Stimulated activated memory B cell treated with anti-CD40 and anti-IgM and Interleukin-4, amounts not matched to agents 10 μg/mL and 1 μg/mL and 100 μg/mL, for 72 hours (primary cell): ENCODE measurements around the gene SPINT2.

Experiments
- ATAC-seq: fragments of 150-1000 bp; cut with Tn5 transposase; 2 replicates; pipeline ENCODE4 v1.10.0; 2021
- H3K27ac Mint-ChIP-seq: one replicate; pipeline ENCODE4 v1.8.0; 2022; ENCODE audit warnings: mild to moderate bottlenecking, mixed read lengths
- H3K27me3 Mint-ChIP-seq: one replicate; pipeline ENCODE4 v1.8.0; 2022; ENCODE audit warnings: mixed read lengths
- H3K36me3 Mint-ChIP-seq: one replicate; pipeline ENCODE4 v1.8.0; 2022; ENCODE audit warnings: mixed read lengths
- H3K4me1 Mint-ChIP-seq: one replicate; pipeline ENCODE4 v1.8.0; 2022; ENCODE audit warnings: mixed read lengths
- H3K4me3 Mint-ChIP-seq: one replicate; pipeline ENCODE4 v1.8.0; 2022; ENCODE audit warnings: mild to moderate bottlenecking, moderate library complexity, mixed read lengths
- H3K9me3 Mint-ChIP-seq: one replicate; pipeline ENCODE4 v1.8.0; 2022; ENCODE audit warnings: mixed read lengths

SPINT2 gene

DNA sequence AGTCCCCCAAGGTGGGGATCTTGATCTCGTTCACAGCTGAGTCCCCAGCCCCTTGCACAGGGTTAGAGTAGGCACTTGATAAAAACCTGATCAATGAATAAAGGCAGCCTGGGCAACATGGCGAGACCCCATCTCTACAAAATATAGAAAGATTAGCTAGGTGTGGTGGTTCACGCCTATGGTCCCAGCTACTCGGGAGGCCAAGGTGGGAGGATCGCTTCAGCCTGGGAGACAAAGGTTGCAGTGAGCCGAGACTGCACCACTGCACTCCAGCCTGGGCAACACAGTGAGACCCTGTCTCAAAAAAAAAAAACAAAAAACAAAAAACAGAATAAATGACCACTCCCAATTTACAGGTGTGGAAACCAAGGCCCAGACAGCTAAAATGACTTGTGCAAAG lies 46.6 kb downstream of the SPINT2 start:
- H3K27me3 Mint-ChIP-seq: no peaks in the 10 kb centered on the region
- H3K36me3 Mint-ChIP-seq: peaks cover 55% of the 10 kb centered on the region

DNA sequence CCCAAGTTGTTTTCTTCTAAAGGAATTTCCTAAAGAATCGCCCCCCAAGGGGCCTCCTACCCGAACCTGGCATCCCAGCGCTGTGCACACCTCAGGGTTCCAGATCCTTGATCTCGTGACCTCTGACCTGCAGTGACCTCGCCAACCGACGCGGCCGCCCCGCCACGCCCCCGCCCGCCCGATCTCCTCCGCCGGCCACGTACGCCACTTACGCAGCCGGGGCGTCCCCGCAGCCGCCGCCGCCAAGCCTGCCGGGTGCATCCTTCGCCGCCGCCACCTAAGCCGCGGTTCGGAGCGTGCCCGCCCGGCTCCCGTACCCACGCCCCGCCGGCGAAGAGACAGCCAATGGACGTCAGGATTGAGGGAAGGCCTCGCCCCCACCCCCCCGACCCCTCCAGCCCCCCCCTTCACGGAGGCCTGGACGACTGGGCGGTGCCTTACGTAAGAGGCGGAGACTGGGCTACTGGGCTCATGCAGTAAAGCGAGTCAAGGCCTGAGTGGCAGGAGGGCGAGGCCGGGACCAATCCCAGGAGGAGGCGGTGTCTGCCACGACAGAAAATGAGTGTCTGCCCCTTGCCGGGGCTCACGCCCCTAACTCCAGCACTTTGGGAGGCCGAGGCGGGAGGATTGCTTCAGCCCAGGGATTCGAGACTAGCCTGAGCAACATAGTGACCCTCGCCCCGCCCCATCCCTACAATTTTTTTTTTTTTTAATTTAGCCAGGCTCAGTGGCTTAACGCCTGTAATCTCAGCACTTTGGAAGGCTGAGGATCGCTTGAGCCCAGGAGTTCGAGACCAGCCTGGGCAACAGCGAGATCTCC lies 51.5 kb downstream of the SPINT2 start, which contains the start of gene YIF1B:
Gene YIF1B, minus strand, starts transcription at position 291 of the 820 bp plus-strand sequence. Its CDS starts 30 bp downstream, at position 261.
- Mint-ChIP-seq H3K36me3 (peaks cover 8% of the 10 kb centered on the region), H3K27ac (peak within 1 kb of the TSS; percentile 72), H3K4me1 (peaks cover 73% of the 10 kb centered on the region), H3K27me3 (no peaks in the 10 kb centered on the region), H3K9me3 (peaks cover 3% of the 10 kb centered on the region), H3K4me3 (peak within 1 kb of the TSS; percentile 82)
- ATAC-seq: peak; percentile 96

More for the DNA sequence above, 46.6 kb downstream of the SPINT2 start:
- Mint-ChIP-seq H3K4me3 (no peak overlapping the region), H3K9me3 (peaks cover 13% of the 10 kb centered on the region), H3K4me1 (peaks cover 55% of the 10 kb centered on the region), H3K27ac (peak overlapping the region; percentile 5)
- no peak for ATAC-seq

DNA sequence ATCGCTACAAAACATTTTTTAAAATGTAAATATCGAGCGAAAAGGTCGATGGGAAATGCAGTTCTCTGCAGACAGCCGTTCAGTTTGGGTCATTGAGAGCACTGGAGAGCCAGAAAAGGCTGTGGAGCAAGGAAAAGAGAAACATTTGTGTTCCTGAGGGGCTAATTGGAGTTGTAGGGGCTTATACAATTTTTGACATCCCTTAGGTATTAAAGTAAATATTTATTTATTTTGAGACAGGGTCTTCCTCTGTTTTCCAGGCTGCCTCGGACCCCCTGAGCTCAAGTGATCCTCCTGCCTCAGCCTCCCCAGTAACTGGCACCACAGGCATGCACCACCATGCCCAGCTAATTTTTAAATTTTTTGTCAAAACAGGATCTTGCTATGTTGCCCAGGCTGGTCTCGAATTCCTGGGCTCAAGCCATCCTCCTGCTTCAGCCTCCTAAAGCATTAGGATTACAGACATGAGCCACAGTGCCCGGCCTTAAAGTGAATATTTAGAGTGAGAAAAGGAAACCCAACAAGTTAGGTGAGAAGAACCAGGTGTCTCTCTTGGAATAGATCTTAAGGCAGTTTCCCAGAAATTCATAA lies 52.2 kb downstream of the SPINT2 start:
- Mint-ChIP-seq H3K4me1 (peaks cover 75% of the 10 kb centered on the region), H3K27me3 (no peaks in the 10 kb centered on the region), H3K36me3 (peaks cover 6% of the 10 kb centered on the region), H3K4me3 (peak overlapping the region; percentile 82), H3K9me3 (peaks cover 3% of the 10 kb centered on the region), H3K27ac (peak overlapping the region; percentile 72)
- ATAC-seq: peak; percentile 1

DNA sequence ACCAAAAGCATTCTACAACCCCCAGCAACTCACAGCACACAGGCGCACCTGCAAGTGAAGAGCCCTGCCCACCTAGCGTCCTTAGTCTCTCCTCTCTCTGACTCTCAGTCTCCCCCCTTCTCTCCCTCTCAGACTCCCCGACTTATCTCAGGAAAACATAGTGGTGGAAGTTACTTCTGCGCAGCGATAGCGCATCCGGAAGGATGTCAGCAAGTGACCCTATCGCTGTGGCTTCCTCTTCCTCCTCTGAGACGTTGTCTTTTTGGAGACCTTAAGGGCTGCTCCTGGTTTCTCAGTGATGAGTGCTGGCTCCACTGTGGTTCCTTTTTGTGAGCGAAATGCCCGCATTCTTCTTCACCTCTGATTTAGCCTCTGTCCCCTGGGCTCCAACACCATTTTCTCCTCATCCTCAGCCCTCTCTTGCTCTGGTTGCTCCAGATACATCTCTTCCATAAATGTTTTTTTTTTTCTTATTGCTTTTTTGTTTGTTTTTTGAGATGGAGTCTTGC lies 52.8 kb downstream of the SPINT2 start:
- no peak for ATAC-seq
- Mint-ChIP-seq H3K27me3 (no peaks in the 10 kb centered on the region), H3K9me3 (peaks cover 3% of the 10 kb centered on the region), H3K4me3 (peak overlapping the region; percentile 81), H3K36me3 (peaks cover 6% of the 10 kb centered on the region), H3K4me1 (peaks cover 76% of the 10 kb centered on the region), H3K27ac (peak overlapping the region; percentile 72)

DNA sequence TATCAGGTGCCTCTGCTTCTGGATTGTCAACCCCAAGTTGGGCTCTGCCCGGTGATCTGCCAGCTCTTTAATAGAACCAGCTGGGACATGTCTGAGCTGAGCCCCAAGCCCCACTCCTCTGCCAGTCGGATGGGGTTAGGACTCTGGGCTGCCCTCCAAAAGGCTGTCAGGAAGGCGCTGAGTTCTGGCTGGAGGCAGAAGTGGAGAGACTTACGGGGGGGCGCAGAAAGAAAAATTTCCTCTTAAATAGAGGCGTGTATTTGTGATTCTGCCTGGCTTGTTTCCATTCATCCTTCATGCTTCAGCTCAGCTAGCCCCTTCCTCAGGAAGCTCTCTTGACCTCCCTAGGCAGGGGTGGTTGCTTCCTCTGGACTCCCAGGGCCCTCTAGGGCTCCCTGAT lies 54.3 kb downstream of the SPINT2 start:
- peaks cover 62% of the 10 kb centered on the region for H3K4me1 Mint-ChIP-seq

DNA sequence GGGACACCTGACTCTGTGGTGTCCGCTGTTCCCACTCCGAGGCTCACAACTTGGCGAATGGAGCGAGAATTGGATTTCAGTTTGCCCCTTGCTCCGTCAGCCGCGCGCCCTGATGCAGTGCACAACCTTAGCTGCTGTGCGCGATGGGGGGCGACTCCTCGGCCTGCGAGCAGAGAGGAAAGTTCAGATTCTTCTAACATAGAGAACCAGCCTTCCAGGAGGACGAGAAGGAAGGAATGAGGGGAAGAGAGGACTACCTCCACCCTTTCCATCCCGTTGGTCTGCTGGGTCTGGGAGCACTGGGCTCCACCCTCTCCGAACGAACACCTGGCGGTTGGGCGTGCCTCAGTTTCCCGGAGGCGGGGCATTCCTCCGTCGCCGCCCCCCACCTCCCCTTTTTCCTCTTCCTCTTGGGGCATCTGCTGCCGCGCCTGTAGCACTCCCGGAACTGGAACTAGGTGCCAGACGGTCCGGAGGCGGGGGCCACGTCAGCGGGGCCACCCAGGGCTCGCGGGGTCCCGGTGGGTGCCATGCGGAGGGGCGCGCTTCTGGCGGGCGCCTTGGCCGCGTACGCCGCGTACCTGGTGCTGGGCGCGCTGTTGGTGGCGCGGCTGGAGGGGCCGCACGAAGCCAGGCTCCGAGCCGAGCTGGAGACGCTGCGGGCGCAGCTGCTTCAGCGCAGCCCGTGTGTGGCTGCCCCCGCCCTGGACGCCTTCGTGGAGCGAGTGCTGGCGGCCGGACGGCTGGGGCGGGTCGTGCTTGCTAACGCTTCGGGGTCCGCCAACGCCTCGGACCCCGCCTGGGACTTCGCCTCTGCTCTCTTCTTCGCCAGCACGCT lies 55.3 kb downstream of the SPINT2 start, which contains the start of gene KCNK6:
Gene KCNK6, plus strand, starts transcription at position 425 of the 838 bp plus-strand sequence. Its CDS starts 106 bp downstream, at position 531.
- peak; percentile 27 for ATAC-seq
- Mint-ChIP-seq H3K9me3 (no peaks in the 10 kb centered on the region), H3K27ac (peak within 1 kb of the TSS; percentile 82), H3K4me3 (peak within 1 kb of the TSS; percentile 86), H3K36me3 (no peaks in the 10 kb centered on the region), H3K27me3 (no peaks in the 10 kb centered on the region), H3K4me1 (peaks cover 55% of the 10 kb centered on the region)

More for the DNA sequence above, 54.3 kb downstream of the SPINT2 start:
- H3K27me3 Mint-ChIP-seq: no peaks in the 10 kb centered on the region
- no peak overlapping the region for H3K27ac Mint-ChIP-seq
- H3K4me3 Mint-ChIP-seq: no peak overlapping the region
- no peak for ATAC-seq
- peaks cover 3% of the 10 kb centered on the region for H3K36me3 Mint-ChIP-seq
- peaks cover under 1% of the 10 kb centered on the region for H3K9me3 Mint-ChIP-seq

DNA sequence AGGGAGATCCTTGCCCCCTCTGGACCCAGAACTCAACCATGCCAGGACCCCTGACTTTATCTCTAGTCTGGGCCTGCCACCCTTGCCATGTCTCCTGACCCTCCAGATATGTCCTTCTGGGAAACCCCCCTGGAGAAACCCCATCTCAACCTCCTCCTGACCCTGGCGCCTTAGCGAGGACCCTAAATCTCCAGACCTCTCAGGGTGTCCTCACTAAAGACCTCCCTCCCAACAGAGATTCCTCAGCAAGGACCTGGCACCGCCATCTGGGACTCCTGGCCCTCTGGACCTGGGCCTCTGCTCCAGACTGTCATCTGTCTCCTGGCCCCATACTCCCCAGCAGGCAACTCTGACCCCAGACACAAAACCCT lies 56.6 kb downstream of the SPINT2 start:
- H3K9me3 Mint-ChIP-seq: no peaks in the 10 kb centered on the region
- ATAC-seq: no peak
- H3K27ac Mint-ChIP-seq: peak overlapping the region; percentile 82
- H3K36me3 Mint-ChIP-seq: peaks cover 9% of the 10 kb centered on the region
- peaks cover 47% of the 10 kb centered on the region for H3K4me1 Mint-ChIP-seq
- H3K4me3 Mint-ChIP-seq: peak overlapping the region; percentile 86
- no peaks in the 10 kb centered on the region for H3K27me3 Mint-ChIP-seq

DNA sequence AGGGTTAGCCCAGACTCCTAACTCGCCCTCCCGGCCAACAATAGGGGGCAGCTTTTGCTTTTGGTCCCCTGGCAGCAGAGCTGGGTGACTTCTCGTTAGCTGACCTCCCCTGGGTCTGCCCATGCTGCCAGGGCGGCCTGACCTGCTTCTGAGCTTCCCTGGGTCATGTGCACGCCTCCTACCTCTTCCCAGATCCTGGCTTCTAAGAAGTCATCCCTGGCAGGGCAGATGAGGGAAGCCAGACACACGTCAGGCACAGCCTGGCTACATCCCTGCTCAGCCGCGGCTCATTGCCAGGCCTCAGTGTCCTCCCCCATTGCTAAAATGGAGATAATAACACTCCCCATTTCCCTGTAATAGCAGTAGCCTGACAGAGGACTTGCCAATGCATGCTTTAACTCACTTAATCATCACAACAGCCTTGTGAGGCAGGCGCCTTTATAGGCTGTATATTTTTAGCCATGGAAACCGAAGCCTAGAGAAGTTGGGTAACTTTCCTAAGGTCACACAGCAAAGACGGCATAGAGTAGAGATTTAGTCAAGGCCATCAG lies 57.3 kb downstream of the SPINT2 start:
- peak overlapping the region; percentile 86 for H3K4me3 Mint-ChIP-seq
- no peaks in the 10 kb centered on the region for H3K27me3 Mint-ChIP-seq
- H3K36me3 Mint-ChIP-seq: peaks cover 15% of the 10 kb centered on the region
- ATAC-seq: no peak
- H3K9me3 Mint-ChIP-seq: no peaks in the 10 kb centered on the region
- peak overlapping the region; percentile 82 for H3K27ac Mint-ChIP-seq
- H3K4me1 Mint-ChIP-seq: peaks cover 39% of the 10 kb centered on the region

DNA sequence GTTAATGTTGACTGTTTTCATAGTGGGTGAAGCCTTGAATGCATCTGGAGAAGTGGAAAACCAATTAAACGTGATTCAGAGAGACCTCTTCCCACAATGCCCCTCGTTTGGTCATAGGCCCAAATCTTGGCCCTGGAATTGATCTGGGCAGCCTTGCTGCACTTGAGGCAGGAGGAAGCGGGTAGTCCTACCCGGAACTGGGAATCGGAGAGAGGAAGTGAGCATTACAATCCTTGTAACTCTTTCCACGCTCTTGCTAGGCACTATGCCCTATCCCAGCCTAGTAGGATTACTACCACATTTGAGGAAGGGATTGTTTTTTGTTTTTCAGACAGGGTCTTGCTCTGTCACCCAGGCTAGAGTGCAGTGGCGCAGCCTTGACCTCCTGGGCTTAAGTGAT lies 58.9 kb downstream of the SPINT2 start:
- peaks cover 29% of the 10 kb centered on the region for H3K36me3 Mint-ChIP-seq
- H3K27me3 Mint-ChIP-seq: no peaks in the 10 kb centered on the region
- no peak overlapping the region for H3K27ac Mint-ChIP-seq
- no peaks in the 10 kb centered on the region for H3K9me3 Mint-ChIP-seq
- no peak for ATAC-seq
- peaks cover 30% of the 10 kb centered on the region for H3K4me1 Mint-ChIP-seq
- no peak overlapping the region for H3K4me3 Mint-ChIP-seq

DNA sequence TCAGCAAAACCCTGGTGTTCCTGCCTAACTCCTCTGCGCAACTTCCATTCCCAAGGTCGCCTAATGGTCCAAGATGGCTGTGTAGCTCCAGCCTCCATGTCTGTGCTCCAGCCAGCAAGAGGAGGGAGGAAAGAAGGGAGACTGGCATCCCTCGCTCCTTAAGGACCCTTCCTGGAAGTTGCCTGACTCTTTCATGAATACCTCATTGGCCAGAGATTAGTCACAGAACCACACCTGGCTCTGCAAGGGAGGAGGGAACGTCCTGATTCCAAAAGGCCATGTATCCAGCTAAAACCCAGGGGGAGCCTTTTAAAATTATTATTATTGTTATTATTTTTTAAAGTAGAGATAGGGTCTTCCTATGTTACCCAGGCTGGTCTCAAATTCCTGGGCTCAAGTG lies 60.1 kb downstream of the SPINT2 start:
- Mint-ChIP-seq H3K27ac (no peak overlapping the region), H3K9me3 (no peaks in the 10 kb centered on the region), H3K36me3 (peaks cover 40% of the 10 kb centered on the region), H3K27me3 (no peaks in the 10 kb centered on the region), H3K4me1 (peaks cover 21% of the 10 kb centered on the region), H3K4me3 (no peak overlapping the region)
- no peak for ATAC-seq

DNA sequence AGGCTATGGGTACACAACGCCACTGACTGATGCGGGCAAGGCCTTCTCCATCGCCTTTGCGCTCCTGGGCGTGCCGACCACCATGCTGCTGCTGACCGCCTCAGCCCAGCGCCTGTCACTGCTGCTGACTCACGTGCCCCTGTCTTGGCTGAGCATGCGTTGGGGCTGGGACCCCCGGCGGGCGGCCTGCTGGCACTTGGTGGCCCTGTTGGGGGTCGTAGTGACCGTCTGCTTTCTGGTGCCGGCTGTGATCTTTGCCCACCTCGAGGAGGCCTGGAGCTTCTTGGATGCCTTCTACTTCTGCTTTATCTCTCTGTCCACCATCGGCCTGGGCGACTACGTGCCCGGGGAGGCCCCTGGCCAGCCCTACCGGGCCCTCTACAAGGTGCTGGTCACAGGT lies 62.2 kb downstream of the SPINT2 start:
- no peak for ATAC-seq
- peaks cover 5% of the 10 kb centered on the region for H3K4me1 Mint-ChIP-seq
- peaks cover 45% of the 10 kb centered on the region for H3K36me3 Mint-ChIP-seq
- no peak overlapping the region for H3K4me3 Mint-ChIP-seq
- H3K9me3 Mint-ChIP-seq: no peaks in the 10 kb centered on the region
- H3K27me3 Mint-ChIP-seq: no peaks in the 10 kb centered on the region
- H3K27ac Mint-ChIP-seq: no peak overlapping the region

DNA sequence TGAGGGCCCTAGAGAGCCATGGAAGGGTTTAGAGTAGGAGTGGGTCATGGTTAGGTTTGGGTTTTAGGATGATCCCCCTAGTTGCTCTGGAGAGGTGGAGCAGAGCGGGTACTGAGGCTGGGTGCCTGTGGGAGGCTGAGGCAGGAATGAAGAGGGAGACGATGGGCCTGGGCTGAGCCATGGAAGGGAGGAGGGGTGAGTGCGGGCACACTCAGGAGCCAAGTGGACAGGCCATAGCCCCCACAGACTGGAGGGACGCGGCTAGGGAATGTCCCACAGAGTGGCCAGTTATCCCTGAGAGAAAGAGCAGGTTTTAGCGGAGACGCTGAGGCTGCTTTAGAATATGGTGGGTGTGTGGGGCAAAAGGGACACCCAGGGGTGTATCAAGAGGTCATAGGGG lies 65.3 kb downstream of the SPINT2 start:
- Mint-ChIP-seq H3K4me1 (no peaks in the 10 kb centered on the region), H3K9me3 (no peaks in the 10 kb centered on the region), H3K27me3 (no peaks in the 10 kb centered on the region), H3K36me3 (peaks cover 45% of the 10 kb centered on the region), H3K4me3 (no peak overlapping the region), H3K27ac (peak overlapping the region; percentile 9)
- no peak for ATAC-seq

DNA sequence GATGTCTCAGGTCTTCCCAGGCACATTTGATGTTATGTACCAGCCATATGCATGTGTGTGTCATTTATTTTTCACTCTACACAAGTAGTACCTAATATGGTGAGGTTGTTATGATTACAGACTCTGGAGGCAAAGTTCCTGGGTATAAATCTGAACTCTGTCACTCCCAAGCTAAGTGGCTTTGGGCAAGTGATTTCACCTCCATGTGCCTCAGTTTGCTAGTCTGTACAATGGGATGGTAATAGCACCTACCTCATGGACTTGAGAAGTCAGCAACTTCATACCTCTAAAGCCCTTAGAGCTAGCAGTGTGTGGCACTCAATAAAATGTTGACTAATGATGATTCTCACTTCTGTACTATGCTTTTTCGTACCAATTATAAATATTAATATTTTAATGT lies 67.4 kb downstream of the SPINT2 start:
- H3K4me3 Mint-ChIP-seq: no peak overlapping the region
- H3K27me3 Mint-ChIP-seq: no peaks in the 10 kb centered on the region
- peaks cover 30% of the 10 kb centered on the region for H3K36me3 Mint-ChIP-seq
- peaks cover 3% of the 10 kb centered on the region for H3K4me1 Mint-ChIP-seq
- no peak overlapping the region for H3K27ac Mint-ChIP-seq
- no peaks in the 10 kb centered on the region for H3K9me3 Mint-ChIP-seq
- ATAC-seq: no peak

DNA sequence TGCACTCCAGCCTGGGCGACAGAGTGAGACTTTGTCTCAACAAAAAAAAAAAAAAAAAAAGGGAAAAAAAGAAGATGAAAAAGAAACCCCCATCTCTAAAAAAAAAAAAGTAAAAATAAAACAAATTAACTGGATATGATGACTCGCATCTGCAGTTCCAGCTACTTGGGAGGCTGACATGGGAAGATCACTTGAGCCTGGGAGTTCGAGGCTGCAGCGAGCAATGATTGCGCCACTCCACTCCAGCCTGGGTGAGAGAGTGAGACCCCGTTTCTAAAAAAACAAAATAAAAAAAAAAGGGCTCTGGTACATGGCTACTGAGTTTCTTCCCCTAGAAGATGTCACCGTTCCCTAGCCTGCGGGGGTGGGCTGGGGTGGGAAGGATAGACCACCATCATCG lies 68.9 kb downstream of the SPINT2 start:
- ATAC-seq: no peak
- H3K4me1 Mint-ChIP-seq: peaks cover 9% of the 10 kb centered on the region
- no peaks in the 10 kb centered on the region for H3K27me3 Mint-ChIP-seq
- no peaks in the 10 kb centered on the region for H3K9me3 Mint-ChIP-seq
- H3K27ac Mint-ChIP-seq: no peak overlapping the region
- peaks cover 16% of the 10 kb centered on the region for H3K36me3 Mint-ChIP-seq
- no peak overlapping the region for H3K4me3 Mint-ChIP-seq
